HUES48 (cell line): ENCODE data around the gene PSMA8.

Source experiments
- H3K27ac ChIP-seq: one replicate; pipeline ENCODE4 v1.7.0; 2013; ENCODE audit warnings: low read depth, low read length, inconsistent platforms
- H3K27me3 ChIP-seq: 2 replicates; pipeline ENCODE4 v1.6.1; 2013; ENCODE audit warnings: mild to moderate bottlenecking, low read length; ENCODE audit not compliant: control insufficient read depth, insufficient read depth
- H3K36me3 ChIP-seq: 2 replicates; pipeline ENCODE4 v1.6.1; 2013; ENCODE audit warnings: low read length; ENCODE audit not compliant: control insufficient read depth, insufficient read depth
- H3K4me1 ChIP-seq: 2 replicates; pipeline ENCODE4 v1.6.1; 2013; ENCODE audit warnings: mild to moderate bottlenecking, low read length; ENCODE audit not compliant: control insufficient read depth, insufficient read depth
- H3K4me3 ChIP-seq: 2 replicates; pipeline ENCODE4 v1.5.1; 2013; ENCODE audit warnings: mild to moderate bottlenecking, low read depth, low read length
- H3K9ac ChIP-seq: 2 replicates; pipeline ENCODE4 v1.6.1; 2013; ENCODE audit warnings: mild to moderate bottlenecking, low read depth, low read length, moderate library complexity
- H3K9me3 ChIP-seq: 2 replicates; pipeline ENCODE4 v1.6.1; 2013; ENCODE audit warnings: low read length; ENCODE audit not compliant: control insufficient read depth, insufficient read depth

PSMA8 gene

GRCh38 chr18:26133652-26134051 is at the start of gene PSMA8:
Gene PSMA8 (plus strand): TSS chr18:26133869. CDS start chr18:26133966, 97 bp downstream.
- Histone ChIP-seq H3K4me1 (no peaks in the 10 kb centered on the region), H3K9me3 (no peaks in the 10 kb centered on the region), H3K36me3 (no peaks in the 10 kb centered on the region), H3K27ac (no peak within 1 kb of the TSS), H3K4me3 (no peak within 1 kb of the TSS), H3K9ac (no peak within 1 kb of the TSS), H3K27me3 (peaks cover 8% of the 10 kb centered on the region; the same call in 1 of the 2 replicates)

DNA sequence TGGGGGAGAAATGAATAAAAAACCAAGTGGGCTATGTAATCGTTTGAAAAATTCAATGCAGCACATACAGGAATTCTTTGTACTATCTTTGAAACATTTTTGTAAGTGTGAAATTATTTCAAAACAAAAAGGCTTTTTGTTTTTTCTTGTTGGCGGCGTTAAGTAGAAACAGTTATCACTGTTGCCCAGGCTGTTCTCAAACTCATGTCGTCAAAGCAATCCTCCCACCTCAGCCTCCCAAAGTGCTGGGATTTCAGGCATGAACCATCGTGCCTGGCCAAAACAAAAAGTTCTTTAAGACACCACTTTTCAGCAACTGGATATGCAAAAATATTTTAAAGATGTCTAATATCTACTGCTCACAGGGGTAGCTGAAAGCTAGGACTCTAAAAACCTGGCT is 48.6 kb upstream of the PSMA8 start:
- H3K27ac ChIP-seq: no peak overlapping the region
- H3K36me3 ChIP-seq: peaks cover 59% of the 10 kb centered on the region
- no peaks in the 10 kb centered on the region for H3K27me3 ChIP-seq
- no peak overlapping the region for H3K4me3 ChIP-seq
- H3K9ac ChIP-seq: no peak overlapping the region
- H3K9me3 ChIP-seq: no peaks in the 10 kb centered on the region
- H3K4me1 ChIP-seq: peaks cover 9% of the 10 kb centered on the region

DNA sequence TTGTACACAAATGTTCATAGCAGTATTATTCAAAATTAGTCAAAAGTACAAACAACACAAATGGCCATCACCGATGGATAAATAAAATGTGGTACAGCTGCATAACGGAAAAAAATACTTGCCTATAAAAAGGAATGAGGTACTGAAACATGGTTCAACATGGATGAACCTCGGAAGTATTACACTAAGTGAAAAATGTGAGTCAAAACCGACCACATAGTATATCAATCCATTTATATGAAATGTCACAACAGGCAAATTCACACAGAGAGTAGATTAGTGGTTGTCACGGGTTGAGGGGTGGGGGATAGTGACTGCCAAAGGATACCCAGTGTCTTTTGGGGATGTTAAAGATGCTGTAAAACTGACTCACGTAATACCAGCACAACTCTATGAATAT is 46.7 kb upstream of the PSMA8 start:
- Histone ChIP-seq H3K27me3 (no peaks in the 10 kb centered on the region), H3K9ac (no peak overlapping the region), H3K4me3 (no peak overlapping the region), H3K4me1 (peaks cover 9% of the 10 kb centered on the region), H3K27ac (no peak overlapping the region), H3K9me3 (no peaks in the 10 kb centered on the region), H3K36me3 (peaks cover 54% of the 10 kb centered on the region)

DNA sequence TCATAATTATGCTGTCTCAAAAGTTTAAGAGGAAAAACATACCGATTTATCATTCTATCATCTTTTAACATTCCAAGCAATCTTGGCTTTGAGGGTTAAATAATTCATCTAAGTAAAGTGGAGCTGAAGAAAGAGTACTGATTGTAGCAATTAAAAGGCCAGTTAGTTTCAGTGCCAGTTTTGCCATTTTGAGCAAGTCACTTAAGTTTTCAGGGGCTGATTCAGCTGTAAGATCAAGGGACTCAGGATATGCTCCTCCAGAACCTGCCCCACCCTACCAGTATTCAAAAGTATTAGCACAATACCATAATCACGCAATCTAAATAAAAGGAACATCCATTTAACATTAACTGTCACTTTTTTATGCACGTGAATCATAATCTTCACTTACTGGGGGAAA is 45.2 kb upstream of the PSMA8 start:
- no peaks in the 10 kb centered on the region for H3K27me3 ChIP-seq
- H3K36me3 ChIP-seq: peaks cover 38% of the 10 kb centered on the region
- no peaks in the 10 kb centered on the region for H3K9me3 ChIP-seq
- H3K9ac ChIP-seq: no peak overlapping the region
- H3K27ac ChIP-seq: no peak overlapping the region
- H3K4me1 ChIP-seq: peaks cover 9% of the 10 kb centered on the region
- peak overlapping the region; percentile 94 for H3K4me3 ChIP-seq

DNA sequence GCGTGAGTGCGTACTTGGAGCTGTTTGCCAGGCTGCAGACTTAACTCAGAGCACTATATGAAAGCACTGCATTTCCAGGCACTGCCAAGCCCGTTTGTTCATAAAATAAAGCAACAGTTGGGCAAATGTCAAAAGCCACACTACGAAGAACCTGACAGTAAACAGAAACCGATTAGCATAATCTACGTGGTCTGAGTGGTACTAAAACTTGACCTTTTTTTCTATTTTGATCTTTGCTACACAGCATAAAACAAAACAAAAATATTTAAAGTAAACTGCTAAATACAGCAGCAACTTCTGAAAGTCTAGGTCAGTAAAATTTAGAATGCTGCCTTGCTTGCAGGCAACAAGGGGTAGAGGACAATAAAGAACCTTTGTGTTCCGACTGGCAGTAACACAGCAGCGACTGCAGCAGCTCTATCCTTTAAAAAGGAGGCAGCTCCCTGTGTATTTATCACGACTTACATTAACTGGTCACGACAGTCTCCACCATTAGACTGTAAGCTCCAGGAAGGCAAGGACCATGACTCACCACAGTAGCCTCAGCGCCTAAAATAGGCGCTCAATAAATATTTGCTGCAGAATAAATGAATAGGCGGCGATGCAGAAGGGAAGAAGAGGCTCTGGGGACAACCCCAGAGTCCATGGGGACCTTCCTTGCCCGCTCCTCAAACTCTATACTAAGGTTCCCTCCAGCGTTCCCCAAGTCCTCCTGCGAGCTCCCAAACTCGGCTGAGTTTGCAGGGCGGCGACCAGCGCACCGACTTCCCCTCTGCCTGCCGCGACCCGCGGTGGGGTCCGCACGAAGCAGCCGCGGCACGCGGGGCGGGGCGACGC is 44.2 kb upstream of the PSMA8 start:
- H3K9me3 ChIP-seq: no peaks in the 10 kb centered on the region
- H3K27ac ChIP-seq: peak overlapping the region; percentile 97
- no peaks in the 10 kb centered on the region for H3K27me3 ChIP-seq
- peak overlapping the region; percentile 94 for H3K4me3 ChIP-seq
- peaks cover 30% of the 10 kb centered on the region for H3K36me3 ChIP-seq
- H3K9ac ChIP-seq: peak overlapping the region; percentile 93
- peaks cover 9% of the 10 kb centered on the region for H3K4me1 ChIP-seq

DNA sequence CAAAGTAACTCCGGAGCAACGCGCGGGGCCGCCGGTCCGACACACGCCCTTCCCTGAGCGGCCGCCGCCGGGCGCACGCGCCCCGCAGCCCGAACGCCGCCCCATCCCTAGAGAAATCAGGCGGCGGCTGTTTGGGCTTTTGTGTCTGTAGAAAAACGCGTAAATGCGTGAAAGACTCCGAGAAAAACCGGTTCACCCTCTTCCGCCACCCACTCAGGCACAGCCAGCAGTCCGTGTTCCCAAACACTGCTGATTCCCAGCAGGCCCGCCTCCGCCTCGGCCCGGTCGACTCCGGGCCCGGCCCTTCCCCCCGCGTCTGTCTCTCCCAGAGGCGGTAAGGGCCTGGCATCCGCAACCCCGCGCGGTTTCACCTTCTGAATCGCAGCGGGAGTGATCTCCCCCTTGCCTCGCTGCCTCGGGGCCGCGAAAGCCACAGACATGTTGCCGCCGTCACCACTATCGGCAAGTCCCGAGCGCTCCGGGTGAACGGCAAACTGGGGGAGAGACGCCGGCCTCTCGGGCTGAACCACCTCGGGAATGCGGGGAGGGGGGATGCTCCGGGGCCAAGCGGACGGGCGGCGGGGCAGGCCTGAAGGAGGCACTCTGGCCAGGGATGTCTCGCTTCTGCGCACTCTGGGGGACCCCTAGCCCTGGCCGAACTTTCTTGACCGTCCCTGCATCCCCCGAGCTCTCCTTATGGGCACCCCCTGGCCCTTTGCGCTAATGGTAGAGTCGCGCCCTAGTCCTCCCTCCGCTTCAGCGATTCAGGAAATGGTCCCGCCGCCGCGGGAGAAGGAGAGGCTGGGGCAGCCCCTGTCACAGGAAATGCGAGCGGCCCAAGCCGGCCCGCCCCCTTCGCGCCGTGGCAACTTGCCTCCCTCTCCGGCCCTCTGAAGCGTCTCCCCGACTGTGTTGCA is 43.3 kb upstream of the PSMA8 start, which contains the start of gene SS18:
TSS of gene SS18 (minus strand) at position 484 of the 917 bp plus-strand sequence. CDS start at position 440, 44 bp downstream.
- H3K4me1 ChIP-seq: peaks cover 9% of the 10 kb centered on the region
- no peaks in the 10 kb centered on the region for H3K27me3 ChIP-seq
- peak within 1 kb of the TSS; percentile 93 for H3K9ac ChIP-seq
- H3K36me3 ChIP-seq: peaks cover 21% of the 10 kb centered on the region
- no peaks in the 10 kb centered on the region for H3K9me3 ChIP-seq
- peak within 1 kb of the TSS; percentile 94 for H3K4me3 ChIP-seq
- H3K27ac ChIP-seq: peak within 1 kb of the TSS; percentile 97

GRCh38 chr18:26091047-26091630 is 42.5 kb upstream of the PSMA8 start:
- Histone ChIP-seq H3K4me1 (peaks cover 9% of the 10 kb centered on the region), H3K9ac (peak overlapping the region; percentile 93), H3K36me3 (peaks cover 14% of the 10 kb centered on the region), H3K4me3 (peak overlapping the region; percentile 94), H3K27ac (peak overlapping the region; percentile 97), H3K9me3 (no peaks in the 10 kb centered on the region), H3K27me3 (no peaks in the 10 kb centered on the region)

DNA sequence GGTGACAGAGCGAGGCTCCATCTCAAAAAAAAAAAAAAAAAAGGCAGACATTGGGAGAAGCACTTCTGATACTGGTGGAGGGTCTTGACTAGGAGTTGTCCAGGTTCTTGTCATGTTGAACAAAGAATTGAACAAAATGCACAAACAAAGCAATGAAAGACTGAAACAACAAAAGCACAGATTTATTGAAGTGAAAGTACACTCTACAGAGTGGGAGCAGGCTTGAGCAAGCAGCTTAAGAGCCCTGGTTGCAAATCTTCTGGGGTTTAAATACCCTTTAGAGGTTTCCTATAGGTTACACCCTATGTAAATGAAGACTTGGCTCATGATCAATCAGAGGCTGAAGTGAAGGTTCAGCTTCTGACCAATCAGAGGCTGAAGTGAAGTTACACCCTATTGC is 36.8 kb upstream of the PSMA8 start:
- Histone ChIP-seq H3K27me3 (no peaks in the 10 kb centered on the region), H3K4me1 (no peaks in the 10 kb centered on the region), H3K36me3 (no peaks in the 10 kb centered on the region), H3K4me3 (no peak overlapping the region), H3K9me3 (no peaks in the 10 kb centered on the region), H3K9ac (no peak overlapping the region), H3K27ac (no peak overlapping the region)

DNA sequence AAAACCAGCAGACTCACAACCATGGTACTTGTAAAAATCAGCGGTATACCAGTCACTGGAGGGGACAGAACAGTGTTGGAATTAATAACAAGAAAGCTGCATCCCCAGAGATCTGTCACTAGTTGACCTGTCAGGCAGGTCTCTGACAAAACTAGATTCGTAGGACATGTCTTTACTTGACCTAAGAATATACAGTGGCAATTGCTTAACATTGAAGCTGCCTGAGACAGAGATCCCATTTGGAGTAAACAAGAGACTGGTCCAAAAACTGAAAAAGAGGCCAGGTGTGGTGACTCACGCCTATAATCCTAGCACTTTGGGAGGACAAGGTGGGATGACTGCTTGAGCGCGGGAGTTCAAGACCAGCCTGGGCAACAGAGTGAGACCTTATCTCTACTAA is 36.1 kb upstream of the PSMA8 start:
- H3K9me3 ChIP-seq: no peaks in the 10 kb centered on the region
- no peaks in the 10 kb centered on the region for H3K4me1 ChIP-seq
- no peak overlapping the region for H3K27ac ChIP-seq
- no peak overlapping the region for H3K9ac ChIP-seq
- no peak overlapping the region for H3K4me3 ChIP-seq
- no peaks in the 10 kb centered on the region for H3K27me3 ChIP-seq
- no peaks in the 10 kb centered on the region for H3K36me3 ChIP-seq

GRCh38 chr18:26103579-26103978 is 30.1 kb upstream of the PSMA8 start:
- Histone ChIP-seq H3K27me3 (no peaks in the 10 kb centered on the region), H3K36me3 (no peaks in the 10 kb centered on the region), H3K4me1 (no peaks in the 10 kb centered on the region), H3K9me3 (no peaks in the 10 kb centered on the region), H3K9ac (no peak overlapping the region), H3K27ac (no peak overlapping the region), H3K4me3 (no peak overlapping the region)
